Measurements from ENCODE around the gene RHCG. TPM values are rescaled to one million over a fixed set of nuclear protein-coding genes. Genes with fewer than 3 reads are reported as not detected.

The RHCG gene
- total and polyA plus RNA-seq, 2 of the 13 experiments (the other 11 are each of a cell fraction or from before 2014, with no cell fraction given), result not detected

DNA sequence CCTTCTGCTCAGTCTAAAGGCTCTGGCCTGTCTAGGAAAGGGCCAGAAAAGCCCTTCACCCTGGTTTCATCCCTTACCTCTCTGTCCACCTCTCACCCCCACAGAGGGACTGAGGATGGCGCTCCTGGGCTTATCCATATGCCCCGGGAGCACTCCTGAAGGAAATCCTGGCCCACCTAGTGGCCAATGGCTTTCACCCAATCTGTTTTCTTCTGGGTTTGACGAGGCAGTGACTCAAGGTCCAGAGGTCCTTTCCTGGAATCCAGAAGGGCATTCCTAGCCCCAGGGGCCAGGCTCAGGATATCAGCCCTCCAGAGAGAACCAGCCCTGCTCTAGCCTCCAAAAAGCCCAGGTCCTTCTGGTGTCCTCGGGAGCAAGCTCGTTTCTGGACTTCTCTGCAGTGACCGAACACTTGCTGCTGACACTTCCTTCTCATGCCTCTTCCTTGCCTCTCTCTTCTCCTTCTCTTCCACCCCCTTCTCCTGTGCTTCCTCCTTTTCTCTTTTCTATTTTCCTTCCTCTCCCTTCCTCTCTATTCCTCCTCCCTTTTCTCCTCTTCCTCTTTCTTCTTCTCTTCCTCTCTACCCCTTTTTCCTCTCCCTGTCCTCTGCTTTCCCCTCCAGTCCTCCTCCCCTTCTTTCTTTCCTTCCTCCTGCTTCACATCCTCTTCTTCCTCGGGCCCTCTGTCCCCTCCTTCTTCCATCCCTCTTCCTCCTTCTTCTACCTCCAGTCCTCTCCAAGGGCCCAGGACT is 59.6 kb downstream of the RHCG start:
- Histone ChIP-seq H3K27ac (ENCODE audit: extremely low read length, insufficient read depth, low read length) (no peak overlapping the region), H3K36me3 (replicated peaks in 1 of 2; ENCODE audit: control insufficient read depth in 1 of 2, insufficient read depth in 2 of 2, low read length in 2 of 2) (no peaks in the 10 kb centered on the region), H3K9me3 (ENCODE audit: low read length) (no peaks in the 10 kb centered on the region), H3K27me3 (ENCODE audit: control insufficient read depth in 1 of 2, insufficient read depth in 2 of 2, low read length in 2 of 2) (peaks cover 4 to 52% of the 10 kb centered on the region in 2 experiments; a peak in 4 of 5 replicates), H3K4me2 (ENCODE audit: low read depth, low read length) (peak overlapping the region; percentile 26; the same call in 1 of the 2 replicates), H3K4me1 (ENCODE audit: insufficient read depth, low read length) (peaks cover 10% of the 10 kb centered on the region), H3K4me3 (replicated peaks in 1 of 3; ENCODE audit: insufficient read depth in 1 of 3, low read depth in 2 of 3, low read length in 3 of 3) (no peak overlapping the region), H4K20me1 (ENCODE audit: insufficient read depth, low read length) (no peaks in the 10 kb centered on the region), H3K79me2 (ENCODE audit: insufficient read depth, low read length) (no peaks in the 10 kb centered on the region), H2AFZ (ENCODE audit: low read length) (no peak overlapping the region), H3K9ac (ENCODE audit: insufficient read depth, low read depth, low read length) (no peak overlapping the region)
- DNase-seq (ENCODE audit: low spot score) (peak; percentile 50), ATAC-seq (peak; percentile 85), FAIRE-seq (no peak)
- ChIA-PET CTCF (ENCODE audit: low intra/inter-chr PET ratio, low total read pairs) (no interaction called here), POLR2A (no interaction called here)
- 16% methylated on average over 6 of the region's 7 CpGs for WGBS (ENCODE audit: low lambda C conversion rate)
- in situ Hi-C loops (cut with HindIII; ENCODE audit: extremely low pct_ligation_motif_present, low pct_unique_long_range_greater_than_20kb), result no loop called here
- BruUV-seq (replicated peaks), result no TSS peak
- intact Hi-C loops (cut with micrococcal nuclease; ENCODE audit: unreplicated experiment), result no loop called here
- TF ChIP-seq ATF7 (IDR thresholded peaks at IDR 0.05) (no peak), ATF7 (CRISPR knock-in tag; IDR thresholded peaks at IDR 0.05) (no peak), CEBPB (IDR thresholded peaks at IDR 0.05; ENCODE audit: borderline replicate concordance, low read depth, low read length) (no peak), ARNTL (CRISPR knock-in tag; IDR thresholded peaks at IDR 0.05) (no peak), SRF (IDR thresholded peaks at IDR 0.05; ENCODE audit: low read depth, low read length) (no peak), ZBTB46 (CRISPR knock-in tag; IDR thresholded peaks at IDR 0.05; ENCODE audit: borderline replicate concordance) (no peak), GTF3A (CRISPR knock-in tag; conservative IDR thresholded peaks at IDR 0.05) (no peak), ZNF136 (CRISPR knock-in tag; IDR thresholded peaks at IDR 0.05; ENCODE audit: low read depth) (no peak), RBAK (CRISPR knock-in tag; IDR thresholded peaks at IDR 0.05) (no peak), PHF5A (CRISPR knock-in tag; IDR thresholded peaks at IDR 0.05; ENCODE audit: low read depth, unreplicated experiment) (no peak), DPF2 (CRISPR knock-in tag; IDR thresholded peaks at IDR 0.05; ENCODE audit: borderline replicate concordance, low read depth) (no peak), ZNF263 (CRISPR knock-in tag; IDR thresholded peaks at IDR 0.05) (peak; percentile 95), PAXIP1 (CRISPR knock-in tag; conservative IDR thresholded peaks at IDR 0.05) (no peak)
